ENCODE measurements around the gene ZNF582.

DNA sequence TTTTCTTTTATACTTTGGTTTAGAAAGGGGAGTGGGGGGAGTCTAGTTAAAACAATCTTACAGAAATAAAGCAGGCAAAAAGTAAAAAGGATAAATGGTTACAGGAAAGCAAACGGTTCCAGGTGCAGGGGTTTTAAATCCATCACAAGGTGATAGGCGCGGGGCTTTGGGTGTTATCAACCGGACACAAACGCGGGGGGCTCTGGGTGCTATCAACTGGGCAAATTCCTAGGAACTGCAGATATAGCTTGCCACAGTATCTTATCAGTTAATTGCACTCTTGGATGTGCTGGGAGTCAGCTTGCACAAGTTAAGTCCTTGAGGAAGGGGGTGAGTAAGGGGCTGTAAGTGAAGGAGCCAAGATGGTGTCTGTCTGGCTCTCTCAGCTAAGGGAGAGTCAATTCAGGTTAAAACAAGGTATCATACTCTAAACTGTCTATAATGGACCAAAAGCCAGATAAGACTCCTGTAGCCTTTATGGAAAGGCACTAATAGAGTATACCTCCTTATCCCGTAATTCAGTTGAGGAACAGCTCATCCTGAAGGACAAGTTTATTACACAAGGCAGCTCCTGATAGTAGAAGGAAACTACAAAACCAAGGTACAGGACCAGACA lies 46.1 kb downstream of the ZNF582 start:
- TF ChIP-seq CTCF (IDR thresholded peaks at IDR 0.05): no peak
- no peak for TF ChIP-seq EP300 (IDR thresholded peaks at IDR 0.05)
